CD4-positive, alpha-beta T cell treated with Interleukin-17A for 1 hour (primary cell): ENCODE measurements around the gene COG1.

ENCODE experiments used
- DNase-seq: peaks from one replicate; pipeline ENCODE4 v3.0.0-alpha.2; 2020

Gene COG1

DNA sequence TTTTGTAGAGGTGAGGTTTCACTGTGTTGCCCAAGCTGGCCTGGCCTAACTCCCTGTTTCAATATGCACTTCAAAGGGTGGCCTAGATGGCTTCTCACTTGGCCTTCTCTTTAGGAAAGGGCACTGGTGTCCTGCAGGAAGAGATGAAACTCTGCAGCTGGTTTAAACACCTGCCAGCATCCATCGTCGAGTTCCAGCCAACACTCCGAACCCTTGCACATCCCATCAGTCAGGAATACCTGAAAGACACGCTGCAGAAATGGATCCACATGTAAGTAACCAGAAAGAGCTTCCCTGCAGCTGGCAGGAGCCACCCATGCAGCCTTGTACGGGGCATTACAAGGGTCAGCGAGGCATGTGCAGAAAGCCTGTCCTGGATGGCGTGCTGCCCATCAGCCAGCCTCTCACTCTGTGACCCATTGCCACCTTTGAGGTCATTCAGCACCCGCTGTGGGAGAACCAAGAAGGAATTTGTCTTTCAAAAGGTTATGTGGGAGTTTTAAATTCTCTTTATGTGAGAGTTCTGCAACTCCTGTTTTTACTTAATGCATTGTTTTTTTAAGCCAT is 7.0 kb downstream of the COG1 start:
- DNase-seq: no peak

- DNase-seq: no peak
These were observed 7.6 kb downstream of the COG1 start for GRCh38 chr17:73200476-73200875.

GRCh38 chr17:73201215-73202069 is 8.6 kb downstream of the COG1 start:
- no peak for DNase-seq

GRCh38 chr17:73203135-73203787 is 10.4 kb downstream of the COG1 start:
- DNase-seq: peak; percentile 25

GRCh38 chr17:73203788-73204479 is 11.1 kb downstream of the COG1 start:
- peak; percentile 36 for DNase-seq

DNA sequence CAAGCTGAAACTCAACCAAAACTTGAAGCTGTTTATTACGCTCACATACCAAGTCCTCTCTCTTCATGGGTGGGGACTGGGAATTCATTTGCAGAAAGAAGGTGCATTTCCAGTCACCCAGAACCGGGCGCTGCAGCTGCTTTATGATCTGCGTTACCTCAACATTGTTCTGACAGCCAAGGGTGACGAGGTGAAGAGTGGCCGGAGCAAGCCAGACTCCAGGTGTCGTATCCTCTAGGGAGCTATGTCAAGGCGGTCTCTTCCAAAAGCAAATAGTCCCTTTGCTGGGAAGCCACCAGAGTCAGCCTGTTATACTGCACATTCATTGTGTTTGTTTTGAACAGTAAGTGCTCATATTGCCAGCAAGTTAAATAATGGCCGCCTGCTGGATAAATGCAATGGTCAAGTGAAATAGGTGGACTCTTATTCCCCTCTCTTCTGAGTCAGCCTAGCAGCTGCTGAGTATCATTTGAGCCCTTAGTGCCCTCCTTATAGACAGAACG is 12.7 kb downstream of the COG1 start:
- DNase-seq: no peak

GRCh38 chr17:73208139-73208827 is 15.4 kb downstream of the COG1 start:
- no peak for DNase-seq

GRCh38 chr17:73209436-73209835 is 16.6 kb downstream of the COG1 start:
- no peak for DNase-seq

DNA sequence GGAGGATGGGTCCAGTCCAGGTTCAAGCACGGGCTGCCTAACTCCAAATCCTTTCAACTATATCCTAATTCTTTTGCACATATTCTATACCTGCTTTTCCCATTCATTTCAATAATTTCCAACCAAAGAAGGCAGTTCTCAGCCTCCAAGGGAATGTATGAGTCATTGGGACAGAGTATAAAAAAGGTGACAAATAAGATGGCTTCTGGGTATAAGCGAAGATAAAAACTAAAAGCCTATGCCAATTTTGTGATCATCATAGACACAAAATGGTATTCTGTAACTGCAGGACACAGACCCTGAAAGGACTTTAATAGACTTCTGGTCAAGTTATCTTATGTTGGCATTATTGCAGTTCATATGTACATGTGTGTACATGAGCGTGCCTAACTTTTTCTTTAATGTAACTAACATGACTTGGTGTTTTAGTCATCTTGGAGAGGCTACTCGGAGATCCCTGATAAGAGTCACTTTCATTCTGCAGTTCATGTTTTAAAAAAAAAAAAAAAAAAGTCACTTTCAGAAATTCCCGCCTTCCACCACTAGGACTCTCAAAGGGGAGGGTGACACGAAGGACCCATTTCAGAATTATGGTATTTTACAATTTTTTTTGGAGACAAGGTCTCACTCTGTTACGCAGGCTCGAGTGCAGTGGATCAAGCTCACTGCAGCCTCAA is 17.3 kb downstream of the COG1 start:
- peak; percentile 15 for DNase-seq

DNA sequence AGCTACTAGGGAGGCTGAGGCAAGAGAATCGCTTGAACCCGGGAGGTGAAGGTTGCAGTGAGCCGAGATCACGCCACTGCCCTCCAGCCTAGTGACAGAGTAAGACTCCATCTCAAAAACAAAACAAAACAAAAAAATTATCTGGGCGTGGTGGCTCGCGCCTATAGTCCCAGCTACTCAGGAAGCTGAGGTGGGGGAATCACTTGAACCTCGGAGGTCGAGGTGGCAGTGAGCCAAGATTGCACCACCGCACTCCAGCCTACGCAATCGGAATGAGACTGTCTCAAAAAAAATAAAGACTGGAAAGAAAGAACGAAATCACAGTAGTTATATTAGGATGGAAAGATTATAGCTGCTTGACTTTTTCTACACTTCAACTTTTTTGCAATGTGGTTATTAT is 18.9 kb downstream of the COG1 start:
- DNase-seq: peak; percentile 78

GRCh38 chr17:73214008-73214407 is 21.2 kb downstream of the COG1 start:
- DNase-seq: no peak

- no peak for DNase-seq
These were observed 22.0 kb downstream of the COG1 start for GRCh38 chr17:73214851-73215250.

DNA sequence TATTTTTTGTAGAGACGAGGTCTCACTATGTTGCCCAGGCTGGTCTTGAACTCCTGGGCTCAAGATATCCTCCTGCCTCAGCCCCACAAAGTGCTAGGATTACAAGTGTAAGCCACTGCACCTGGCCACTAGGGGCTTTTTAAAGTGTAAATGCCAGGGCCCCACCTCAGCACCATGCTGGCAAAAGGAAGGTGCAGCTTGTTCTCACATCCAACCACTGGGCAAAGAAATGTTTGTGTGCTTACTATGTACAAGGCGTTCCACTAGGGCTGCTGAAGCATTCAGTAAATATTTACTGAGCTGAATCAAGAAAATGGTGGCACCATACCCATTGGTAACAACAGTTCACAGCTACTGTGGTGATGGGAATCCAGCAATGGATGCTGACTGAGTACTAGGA is 22.6 kb downstream of the COG1 start:
- no peak for DNase-seq

- DNase-seq: no peak
These were observed 30.9 kb downstream of the COG1 start for GRCh38 chr17:73223626-73224230.

DNA sequence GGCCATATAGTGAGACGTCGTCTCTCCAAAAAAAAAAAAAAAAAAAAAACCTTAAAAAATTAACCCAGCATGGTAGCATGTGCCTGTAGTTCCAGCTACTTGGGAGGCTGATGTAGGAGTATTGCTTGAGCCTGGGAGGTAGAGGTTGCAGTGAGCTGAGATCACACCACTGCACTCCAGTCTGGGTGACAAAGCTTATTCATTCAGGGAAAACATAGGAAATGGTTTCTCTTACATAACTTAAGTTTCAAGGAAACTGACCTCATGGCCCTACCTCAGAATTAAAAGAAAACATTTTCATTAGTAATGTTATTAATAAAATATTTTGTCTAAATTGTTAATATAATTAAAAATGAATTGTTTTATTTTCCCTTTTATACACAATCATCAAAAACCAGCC is 31.4 kb downstream of the COG1 start:
- no peak for DNase-seq

- no peak for DNase-seq
These were observed 31.9 kb downstream of the COG1 start for GRCh38 chr17:73224663-73225305.

DNA sequence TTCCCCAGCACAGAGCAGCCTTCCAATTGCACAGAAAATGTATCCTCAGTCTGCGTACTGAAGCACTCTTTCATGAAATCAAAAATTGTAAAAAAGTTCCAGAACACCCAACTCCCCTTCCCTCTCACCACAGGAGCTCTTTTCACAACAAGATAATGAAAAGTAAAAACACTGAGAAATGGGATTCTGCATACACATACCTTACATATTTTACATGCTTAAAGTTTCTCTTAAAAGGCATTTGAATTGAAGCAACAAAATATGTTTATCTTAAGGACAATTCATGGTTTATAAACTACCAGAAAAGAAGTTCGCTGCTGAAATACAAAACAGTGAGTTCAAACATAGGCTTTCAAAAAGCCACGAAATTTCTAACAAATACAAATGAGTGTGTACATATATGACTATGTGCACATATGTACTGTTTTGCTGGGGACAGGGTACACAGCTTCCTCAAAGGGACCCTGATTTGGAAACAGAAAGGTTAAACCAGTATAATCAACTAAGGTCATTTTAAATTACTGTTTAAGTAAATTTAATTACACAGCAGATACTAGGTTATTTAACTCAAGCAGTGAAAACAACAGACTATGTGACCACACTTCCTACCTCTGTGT is 33.8 kb downstream of the COG1 start:
- DNase-seq: no peak

DNA sequence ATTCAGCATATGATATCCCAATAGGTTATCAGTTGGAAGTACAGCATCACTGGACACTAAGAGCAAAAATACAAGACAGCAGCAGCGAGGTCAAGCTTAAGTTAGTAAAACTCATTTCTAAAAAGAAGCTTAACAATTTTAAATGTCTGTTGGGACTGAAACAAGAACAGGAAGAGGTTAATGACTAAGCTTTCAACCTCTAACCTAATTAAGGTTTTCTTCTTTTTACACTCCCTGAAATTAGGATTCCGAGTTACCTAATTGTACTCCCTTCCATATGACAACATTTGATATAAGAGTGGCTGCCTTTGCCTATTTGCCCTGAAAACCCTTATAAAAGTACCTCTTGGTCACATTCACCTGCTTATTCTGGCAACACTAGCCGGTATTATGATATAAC is 34.5 kb downstream of the COG1 start:
- DNase-seq: no peak

GRCh38 chr17:73227944-73228343 is 35.1 kb downstream of the COG1 start:
- no peak for DNase-seq

GRCh38 chr17:73228748-73229236 is 35.9 kb downstream of the COG1 start:
- peak; percentile 41 for DNase-seq
